Mammary epithelial cell (primary cell): ENCODE data around the gene GCH1.

Experiments
- CTCF ChIP-seq, 2 donors: IDR thresholded peaks in 1 of 2; conservative IDR thresholded peaks in 1 of 2; 2 replicates each; pipeline ENCODE4 v1.5.1; 2011 to 2012; ENCODE audit warnings: inconsistent platforms in 2 of 2, low read length in 2 of 2, mild to moderate bottlenecking in 2 of 2, control low read depth in 1 of 2, low read depth in 1 of 2; ENCODE audit not compliant: insufficient read depth in 1 of 2; ENCODE audit errors: extremely low read depth in 1 of 2
- EZH2 ChIP-seq: IDR thresholded peaks from 2 replicates; pipeline ENCODE4 v1.6.1; 2012; ENCODE audit warnings: low read length, inconsistent platforms, borderline replicate concordance

GRCh38 chr14:54808326-54809161 is 94.1 kb downstream of the GCH1 start:
- TF ChIP-seq CTCF (conservative IDR thresholded peaks at IDR 0.05 in 1 of 2, IDR thresholded peaks at IDR 0.05 in 1 of 2; ENCODE audit: extremely low read depth in 1 of 2, insufficient read depth in 1 of 2, low read depth in 1 of 2, low read length in 2 of 2) (no peak), EZH2 (no peak)
